ENCODE data around the gene RANBP3.

- no peak for TF ChIP-seq GATA2 (IDR thresholded peaks at IDR 0.05; ENCODE audit: low read depth, low read length)
- TF ChIP-seq GATA3 (IDR thresholded peaks at IDR 0.05; ENCODE audit: low read depth, low read length) = no peak
Measured at GRCh38 chr19:5987077-5987818, 9.3 kb upstream of the RANBP3 start.

Measured in SH-SY5Y (cell line).